Natural killer cell treated with Interleukin-12 subunit alpha and Interleukin-12 subunit beta and Interleukin-15 and Interleukin-18, amount 100 ng/mL, for 72 hours (primary cell): ENCODE data around the gene MAX. TPM values are rescaled to one million over a fixed set of nuclear protein-coding genes. Genes with fewer than 3 reads are reported as not detected.

ENCODE experiments used
- ATAC-seq, 2 donors: fragments of 150-1000 bp; cut with Tn5 transposase in 1 of 2; sonication (Bioruptor Pico), chemical (Tn5 transposase) in 1 of 2; 2 replicates each; pipeline ENCODE4 v1.10.0; 2021
- DNase-seq: peaks from one replicate; pipeline ENCODE4 v3.0.0; 2022; ENCODE audit warnings: low spot score
- H3K27ac Mint-ChIP-seq, 2 donors: 1 replicate in 1 of 2; 2 replicates in 1 of 2; pipeline ENCODE4 v1.8.0; 2022; ENCODE audit warnings: mixed read lengths in 2 of 2, mild to moderate bottlenecking in 1 of 2, moderate library complexity in 1 of 2
- H3K27me3 Mint-ChIP-seq, 2 donors: 1 replicate in 1 of 2; 2 replicates in 1 of 2; pipeline ENCODE4 v1.8.0; 2022; ENCODE audit warnings: mixed read lengths in 2 of 2
- H3K36me3 Mint-ChIP-seq: one replicate; pipeline ENCODE4 v1.8.0; 2022; ENCODE audit warnings: mixed read lengths
- H3K4me1 Mint-ChIP-seq, 2 donors: 1 replicate in 1 of 2; 2 replicates in 1 of 2; pipeline ENCODE4 v1.8.0; 2022; ENCODE audit warnings: low read depth in 2 of 2, mixed read lengths in 2 of 2, mild to moderate bottlenecking in 1 of 2
- H3K4me3 Mint-ChIP-seq: one replicate; pipeline ENCODE4 v1.8.0; 2022; ENCODE audit warnings: mixed read lengths
- H3K9me3 Mint-ChIP-seq: 2 replicates; pipeline ENCODE4 v1.8.0; 2022; ENCODE audit warnings: mixed read lengths
- total RNA-seq, 2 donors: library from RNA; stranded (reverse); gene quantifications; one replicate each; pipeline ENCODE4 v1.2.3, GENCODE V29; 2022

The MAX gene
- total RNA-seq, 2 donors from 2014 or later: 167 to 171 TPM

DNA sequence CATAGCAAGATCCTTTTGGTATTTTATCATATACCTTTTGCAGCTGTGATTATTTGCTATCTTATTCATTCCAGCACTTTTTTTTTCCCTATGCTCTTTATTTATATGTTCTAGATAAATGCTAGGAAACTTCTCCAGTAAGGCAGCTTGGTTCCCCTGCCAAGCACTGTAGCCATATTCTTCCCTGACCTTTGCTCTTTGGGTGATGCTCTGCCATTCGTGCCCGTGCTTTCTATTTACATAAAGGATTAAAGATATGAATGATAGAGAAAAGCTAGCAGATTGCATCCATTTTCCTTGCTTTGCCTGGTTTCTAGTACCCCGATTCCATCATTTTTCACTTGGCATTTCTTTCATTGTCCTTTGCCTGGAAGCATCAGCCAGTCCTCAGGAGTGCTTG lies 73.4 kb downstream of the MAX start:
- Mint-ChIP-seq H3K27me3 (no peaks in the 10 kb centered on the region), H3K27ac (peak overlapping the region in 1 of 2 donors; percentile 42), H3K36me3 (peaks cover 16% of the 10 kb centered on the region), H3K4me3 (no peak overlapping the region), H3K4me1 (no peaks in the 10 kb centered on the region), H3K9me3 (no peaks in the 10 kb centered on the region)
- ATAC-seq: no peak
- no peak for DNase-seq

DNA sequence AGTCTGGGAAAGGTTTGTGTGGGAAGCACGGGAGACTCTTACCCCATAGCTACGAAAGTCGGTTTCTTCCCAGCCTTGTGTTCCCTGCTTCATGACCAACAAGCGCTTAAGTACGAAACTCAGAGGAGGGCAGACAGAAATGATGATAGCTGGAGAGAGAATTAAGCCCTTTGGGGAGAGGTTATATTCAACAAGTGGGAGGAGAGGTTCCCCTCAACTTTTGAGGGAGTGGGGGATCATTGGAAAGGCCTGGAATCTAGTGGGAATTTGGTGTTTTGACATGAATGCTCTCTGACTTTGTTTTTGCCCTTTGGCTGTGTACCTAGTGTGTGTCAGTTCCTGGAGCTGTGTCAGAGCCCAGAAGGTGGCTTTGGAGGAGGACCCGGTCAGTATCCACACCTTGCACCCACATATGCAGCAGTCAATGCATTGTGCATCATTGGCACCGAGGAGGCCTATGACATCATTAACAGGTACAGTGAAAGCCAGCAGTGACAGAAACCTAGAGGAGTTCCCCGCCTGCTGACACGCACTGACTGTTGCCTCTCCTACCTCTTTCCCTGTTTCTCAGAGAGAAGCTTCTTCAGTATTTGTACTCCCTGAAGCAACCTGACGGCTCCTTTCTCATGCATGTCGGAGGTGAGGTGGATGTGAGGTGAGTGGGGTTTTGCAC lies 75.1 kb downstream of the MAX start:
- Mint-ChIP-seq H3K9me3 (no peaks in the 10 kb centered on the region), H3K36me3 (peaks cover 9% of the 10 kb centered on the region), H3K4me3 (no peak overlapping the region), H3K4me1 (no peaks in the 10 kb centered on the region), H3K27me3 (no peaks in the 10 kb centered on the region), H3K27ac (no peak overlapping the region)
- DNase-seq (no peak), ATAC-seq (no peak)

DNA sequence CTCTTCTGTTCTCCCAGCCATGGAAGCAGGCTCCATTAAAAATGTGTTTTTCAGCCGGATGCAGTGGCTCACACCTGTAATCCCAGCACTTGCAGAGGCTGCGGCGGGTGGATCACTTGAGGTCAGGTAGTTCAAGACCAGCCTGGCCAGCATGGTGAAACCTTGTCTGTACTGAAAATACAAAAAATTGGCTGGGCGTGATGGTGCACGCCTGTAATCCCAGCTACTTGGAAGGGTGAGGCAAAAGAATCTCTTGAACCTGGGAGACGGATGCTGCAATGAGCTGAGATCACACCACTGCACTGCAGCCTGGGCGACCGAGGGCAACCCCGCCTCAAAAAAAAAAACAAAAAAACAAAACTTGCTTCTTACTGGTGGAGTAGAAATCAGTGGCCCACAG lies 75.8 kb downstream of the MAX start:
- Mint-ChIP-seq H3K4me3 (no peak overlapping the region), H3K36me3 (peaks cover 6% of the 10 kb centered on the region), H3K27me3 (no peaks in the 10 kb centered on the region), H3K4me1 (no peaks in the 10 kb centered on the region), H3K9me3 (no peaks in the 10 kb centered on the region), H3K27ac (no peak overlapping the region)
- no peak for DNase-seq
- no peak for ATAC-seq

DNA sequence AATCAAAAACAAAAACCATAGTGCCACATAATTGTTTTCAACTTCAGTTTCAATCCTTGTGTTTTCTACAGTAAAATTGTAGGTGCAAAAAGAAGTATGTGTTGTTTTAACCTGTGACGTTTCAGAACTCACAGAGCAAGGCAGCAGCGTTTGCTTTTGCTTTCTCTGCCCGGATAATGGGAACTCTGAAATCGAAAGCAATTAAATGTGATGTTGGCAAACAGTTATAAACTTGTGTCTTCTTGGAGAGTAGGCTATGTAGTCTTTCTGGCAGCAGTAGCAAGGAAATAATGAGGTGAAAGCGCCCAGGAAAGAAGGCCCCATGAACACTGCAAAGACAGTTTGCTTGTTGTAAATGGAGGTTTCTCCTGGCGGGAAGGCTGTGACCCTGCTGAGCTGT lies 76.5 kb downstream of the MAX start:
- Mint-ChIP-seq H3K27me3 (no peaks in the 10 kb centered on the region), H3K9me3 (no peaks in the 10 kb centered on the region), H3K4me3 (no peak overlapping the region), H3K27ac (no peak overlapping the region), H3K36me3 (peaks cover 6% of the 10 kb centered on the region), H3K4me1 (no peaks in the 10 kb centered on the region)
- no peak for ATAC-seq
- DNase-seq: no peak

Other genes starting within 250 kb of the MAX start
- gene SPTB, start 222.6 kb downstream of the MAX start, total RNA-seq: under 1 TPM; 0.07 to 0.14 TPM
- gene CHURC1, start 188.1 kb downstream of the MAX start, total RNA-seq: 10 to 100 TPM; 27.8 to 38.6 TPM
- gene GPX2, start 159.8 kb downstream of the MAX start, total RNA-seq: not detected
- gene RAB15, start 130.2 kb downstream of the MAX start, total RNA-seq: 1 to 10 TPM; 1.8 to 2.1 TPM
- 10 to 100 TPM; 13.4 to 30.9 TPM for gene FNTB, start 115.6 kb downstream of the MAX start, total RNA-seq